ENCODE results near the gene ADCY5.

ADCY5 gene

DNA sequence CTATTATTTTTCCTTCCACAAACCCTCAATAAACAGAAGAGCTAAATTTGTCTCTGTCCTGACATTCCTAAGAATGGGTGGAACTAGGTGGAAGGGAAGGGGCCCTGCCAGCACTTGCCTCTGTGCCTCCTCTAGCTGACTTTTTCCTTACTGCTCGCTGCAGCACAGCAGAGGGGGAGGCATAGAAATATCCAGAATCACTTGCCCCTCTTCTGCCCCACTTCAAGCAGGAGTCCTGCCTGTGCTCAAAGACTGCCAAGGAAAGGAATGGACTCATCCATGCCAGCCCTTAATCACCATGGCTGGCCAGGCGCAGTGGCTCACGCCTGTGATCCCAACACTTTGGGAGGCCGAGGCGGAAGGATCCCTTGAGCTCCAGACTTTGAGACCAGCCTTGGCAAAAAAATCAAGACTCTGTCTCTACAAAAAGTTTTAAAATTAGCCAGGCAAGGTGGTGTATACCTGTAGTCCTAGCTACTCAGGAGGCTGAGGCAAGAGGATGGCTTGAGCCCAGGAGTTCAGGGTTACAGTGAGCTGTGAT is 51.8 kb downstream of the ADCY5 start:
- ATAC-seq (ENCODE audit: insufficient read depth, low read depth), result no peak
- H3K4me3 ChIP-seq (ENCODE audit: low read depth in 1 of 2, low read length in 2 of 2), result no peak overlapping the region
- TF ChIP-seq, protein P1, sequence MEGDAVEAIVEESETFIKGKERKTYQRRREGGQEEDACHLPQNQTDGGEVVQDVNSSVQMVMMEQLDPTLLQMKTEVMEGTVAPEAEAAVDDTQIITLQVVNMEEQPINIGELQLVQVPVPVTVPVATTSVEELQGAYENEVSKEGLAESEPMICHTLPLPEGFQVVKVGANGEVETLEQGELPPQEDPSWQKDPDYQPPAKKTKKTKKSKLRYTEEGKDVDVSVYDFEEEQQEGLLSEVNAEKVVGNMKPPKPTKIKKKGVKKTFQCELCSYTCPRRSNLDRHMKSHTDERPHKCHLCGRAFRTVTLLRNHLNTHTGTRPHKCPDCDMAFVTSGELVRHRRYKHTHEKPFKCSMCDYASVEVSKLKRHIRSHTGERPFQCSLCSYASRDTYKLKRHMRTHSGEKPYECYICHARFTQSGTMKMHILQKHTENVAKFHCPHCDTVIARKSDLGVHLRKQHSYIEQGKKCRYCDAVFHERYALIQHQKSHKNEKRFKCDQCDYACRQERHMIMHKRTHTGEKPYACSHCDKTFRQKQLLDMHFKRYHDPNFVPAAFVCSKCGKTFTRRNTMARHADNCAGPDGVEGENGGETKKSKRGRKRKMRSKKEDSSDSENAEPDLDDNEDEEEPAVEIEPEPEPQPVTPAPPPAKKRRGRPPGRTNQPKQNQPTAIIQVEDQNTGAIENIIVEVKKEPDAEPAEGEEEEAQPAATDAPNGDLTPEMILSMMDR (IDR thresholded peaks at IDR 0.05; ENCODE audit: borderline replicate concordance, extremely low read depth, low read length, poor library complexity, severe bottlenecking), result no peak
- no peak for TF ChIP-seq EZH2 (IDR thresholded peaks at IDR 0.05; ENCODE audit: borderline replicate concordance, low read depth, low read length, severe bottlenecking)
- no peaks in the 10 kb centered on the region for H3K9me3 ChIP-seq (ENCODE audit: insufficient read depth, low read length, severe bottlenecking)
- DNase-seq, result no peak
- H3K27ac ChIP-seq (ENCODE audit: low read length), result no peak overlapping the region
- peaks cover 34% of the 10 kb centered on the region for H3K27me3 ChIP-seq (ENCODE audit: insufficient read depth, low read length, poor library complexity)
- no peaks in the 10 kb centered on the region for H3K79me2 ChIP-seq (ENCODE audit: insufficient read depth, low read length)
- peaks cover 3% of the 10 kb centered on the region; the same call in 1 of the 2 replicates for H4K20me1 ChIP-seq (ENCODE audit: insufficient read depth, low read length)
- H3K36me3 ChIP-seq (ENCODE audit: insufficient read depth, low read length), result no peaks in the 10 kb centered on the region
- no peaks in the 10 kb centered on the region for H3K4me1 ChIP-seq (ENCODE audit: insufficient read depth, low read length)
- H3K4me2 ChIP-seq (ENCODE audit: insufficient read depth, low read length), result no peak overlapping the region
- no peak overlapping the region for H3K9ac ChIP-seq (ENCODE audit: low read depth, low read length)
- H2AFZ ChIP-seq (ENCODE audit: low read depth, low read length), result no peak overlapping the region

DNA sequence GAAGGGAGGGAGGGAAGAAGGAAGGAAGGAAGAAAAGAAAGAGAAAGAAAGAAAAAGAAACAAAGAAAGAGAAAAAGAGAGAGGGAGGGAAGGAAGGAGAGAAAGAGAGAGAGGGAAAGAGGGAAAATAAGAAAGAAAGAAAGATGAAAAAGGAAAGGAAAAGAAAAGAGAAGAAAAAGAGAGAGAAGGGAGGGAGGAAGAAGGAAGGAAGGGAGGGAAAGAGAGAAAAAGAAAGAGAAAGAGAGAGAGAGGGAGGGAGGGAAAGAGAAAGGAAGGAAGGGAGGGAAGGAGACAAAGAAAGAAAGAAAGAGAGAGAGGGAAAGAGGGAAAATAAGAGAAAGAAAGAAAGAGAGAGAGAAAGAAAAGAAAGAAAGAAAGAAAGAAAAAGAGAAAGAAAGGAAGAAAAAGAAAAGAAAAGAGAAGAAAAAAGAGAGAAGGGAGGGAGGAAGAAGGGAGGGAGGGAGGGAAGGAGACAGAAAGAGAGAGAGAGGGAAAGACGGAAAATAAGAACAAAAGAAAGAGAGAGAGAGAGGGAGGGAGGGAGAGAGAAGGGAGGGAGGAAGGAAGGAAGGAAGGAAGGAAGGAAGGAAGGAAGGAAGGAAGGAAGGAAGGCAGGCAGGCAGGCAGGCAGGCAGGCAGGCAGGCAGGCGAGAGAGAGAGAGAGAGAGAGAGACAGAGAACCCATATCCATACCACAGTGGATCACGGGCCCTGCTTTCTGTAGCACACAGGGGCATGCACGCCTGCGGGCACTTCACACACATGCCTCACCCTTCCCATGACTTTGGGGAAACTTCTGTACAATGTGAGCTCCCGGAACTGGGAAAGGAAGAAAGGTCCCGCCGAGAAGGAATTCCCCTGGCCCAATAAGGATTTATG is 52.5 kb downstream of the ADCY5 start:
- no peaks in the 10 kb centered on the region for H3K9me3 ChIP-seq (ENCODE audit: insufficient read depth, low read length, severe bottlenecking)
- H4K20me1 ChIP-seq (ENCODE audit: insufficient read depth, low read length), result peaks cover 3% of the 10 kb centered on the region; the same call in 1 of the 2 replicates
- H3K4me1 ChIP-seq (ENCODE audit: insufficient read depth, low read length), result no peaks in the 10 kb centered on the region
- ATAC-seq (ENCODE audit: insufficient read depth, low read depth) (no peak), DNase-seq (no peak)
- H3K4me2 ChIP-seq (ENCODE audit: insufficient read depth, low read length), result no peak overlapping the region
- no peaks in the 10 kb centered on the region for H3K36me3 ChIP-seq (ENCODE audit: insufficient read depth, low read length)
- no peak overlapping the region for H3K27ac ChIP-seq (ENCODE audit: low read length)
- H2AFZ ChIP-seq (ENCODE audit: low read depth, low read length), result no peak overlapping the region
- no peak for TF ChIP-seq EZH2 (IDR thresholded peaks at IDR 0.05; ENCODE audit: borderline replicate concordance, low read depth, low read length, severe bottlenecking)
- TF ChIP-seq, protein P1 (IDR thresholded peaks at IDR 0.05; ENCODE audit: borderline replicate concordance, extremely low read depth, low read length, poor library complexity, severe bottlenecking), result no peak
- peaks cover 30% of the 10 kb centered on the region for H3K27me3 ChIP-seq (ENCODE audit: insufficient read depth, low read length, poor library complexity)
- H3K9ac ChIP-seq (ENCODE audit: low read depth, low read length), result no peak overlapping the region
- H3K79me2 ChIP-seq (ENCODE audit: insufficient read depth, low read length), result no peaks in the 10 kb centered on the region
- no peak overlapping the region for H3K4me3 ChIP-seq (ENCODE audit: low read depth in 1 of 2, low read length in 2 of 2)

DNA sequence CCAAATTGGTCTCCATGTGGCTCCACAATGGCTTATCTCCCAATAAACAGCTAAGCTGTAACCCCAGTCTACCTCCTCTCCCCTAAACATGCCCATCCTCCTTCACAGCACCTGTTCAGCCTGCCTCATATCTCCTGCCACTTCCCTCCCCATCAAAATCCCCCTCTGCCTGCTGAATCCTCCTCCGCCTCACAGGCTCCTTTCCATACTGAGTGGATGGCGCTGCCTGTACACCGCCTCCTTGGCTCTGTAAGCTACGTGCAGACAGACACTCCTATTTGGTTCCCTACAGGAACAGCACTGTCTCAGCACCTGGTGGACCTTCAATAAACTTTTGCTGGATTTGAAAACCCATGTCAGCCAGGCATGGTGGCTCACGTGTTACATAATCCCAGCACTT is 53.7 kb downstream of the ADCY5 start:
- H4K20me1 ChIP-seq (ENCODE audit: insufficient read depth, low read length), result peaks cover 3% of the 10 kb centered on the region; the same call in 1 of the 2 replicates
- no peak overlapping the region for H3K4me3 ChIP-seq (ENCODE audit: low read depth in 1 of 2, low read length in 2 of 2)
- H3K4me2 ChIP-seq (ENCODE audit: insufficient read depth, low read length), result no peak overlapping the region
- no peak overlapping the region for H3K9ac ChIP-seq (ENCODE audit: low read depth, low read length)
- DNase-seq (no peak), ATAC-seq (ENCODE audit: insufficient read depth, low read depth) (no peak)
- H2AFZ ChIP-seq (ENCODE audit: low read depth, low read length), result no peak overlapping the region
- no peak overlapping the region for H3K27ac ChIP-seq (ENCODE audit: low read length)
- TF ChIP-seq EZH2 (IDR thresholded peaks at IDR 0.05; ENCODE audit: borderline replicate concordance, low read depth, low read length, severe bottlenecking), result no peak
- TF ChIP-seq, protein P1 (IDR thresholded peaks at IDR 0.05; ENCODE audit: borderline replicate concordance, extremely low read depth, low read length, poor library complexity, severe bottlenecking), result no peak
- no peaks in the 10 kb centered on the region for H3K4me1 ChIP-seq (ENCODE audit: insufficient read depth, low read length)
- no peaks in the 10 kb centered on the region for H3K36me3 ChIP-seq (ENCODE audit: insufficient read depth, low read length)
- no peaks in the 10 kb centered on the region for H3K79me2 ChIP-seq (ENCODE audit: insufficient read depth, low read length)
- H3K9me3 ChIP-seq (ENCODE audit: insufficient read depth, low read length, severe bottlenecking), result no peaks in the 10 kb centered on the region
- peaks cover 29% of the 10 kb centered on the region for H3K27me3 ChIP-seq (ENCODE audit: insufficient read depth, low read length, poor library complexity)
